Trophoblast cell (in vitro differentiated cells and primary cell): Measurements from ENCODE around the gene ZNHIT6.

Experiments
- DNase-seq, 2 donors: peaks; one replicate each; pipeline ENCODE4 v3.0.0-alpha.2; 2016
- H2AFZ ChIP-seq: 2 replicates; pipeline ENCODE4 v1.6.1; 2013; ENCODE audit warnings: low read length, moderate library complexity, mild to moderate bottlenecking; ENCODE audit not compliant: insufficient read depth, poor library complexity
- H2AK5ac ChIP-seq: 2 replicates; pipeline ENCODE4 v1.6.1; 2013; ENCODE audit warnings: mild to moderate bottlenecking, low read length
- H2BK120ac ChIP-seq: 2 replicates; pipeline ENCODE4 v1.6.1; 2013; ENCODE audit warnings: low read length, mild to moderate bottlenecking, moderate library complexity; ENCODE audit not compliant: insufficient read depth, poor library complexity
- H2BK12ac ChIP-seq: 2 replicates; pipeline ENCODE4 v1.6.1; 2013; ENCODE audit warnings: mild to moderate bottlenecking, low read length, moderate library complexity
- H2BK5ac ChIP-seq: 2 replicates; pipeline ENCODE4 v1.6.1; 2013; ENCODE audit warnings: low read length, low read depth, moderate library complexity, mild to moderate bottlenecking; ENCODE audit not compliant: poor library complexity
- H3K14ac ChIP-seq: 2 replicates; pipeline ENCODE4 v1.6.1; 2013; ENCODE audit warnings: mild to moderate bottlenecking, low read length
- H3K18ac ChIP-seq: 2 replicates; pipeline ENCODE4 v1.6.1; 2013; ENCODE audit warnings: mild to moderate bottlenecking, low read length
- H3K23ac ChIP-seq: 2 replicates; pipeline ENCODE4 v1.6.1; 2013; ENCODE audit warnings: low read length
- H3K27ac ChIP-seq: 2 replicates; pipeline ENCODE4 v1.5.1; 2013; ENCODE audit warnings: low read depth, mild to moderate bottlenecking, inconsistent platforms, low read length, moderate library complexity
- H3K27me3 ChIP-seq: 2 replicates; pipeline ENCODE4 v1.6.1; 2013; ENCODE audit warnings: inconsistent platforms, mild to moderate bottlenecking, low read length, moderate library complexity; ENCODE audit not compliant: insufficient read depth
- H3K36me3 ChIP-seq, 2 experiments: 1 replicate in 1 of 2; 2 replicates in 1 of 2; pipeline ENCODE4 v1.6.1; 2013; ENCODE audit warnings: low read length in 2 of 2, mild to moderate bottlenecking in 2 of 2, moderate library complexity in 1 of 2; ENCODE audit not compliant: insufficient read depth in 2 of 2, control insufficient read depth in 1 of 2
- H3K4ac ChIP-seq: 2 replicates; pipeline ENCODE4 v1.6.1; 2013; ENCODE audit warnings: low read depth, mild to moderate bottlenecking, low read length, moderate library complexity
- H3K4me1 ChIP-seq, 2 experiments: 1 replicate in 1 of 2; 2 replicates in 1 of 2; pipeline ENCODE4 v1.6.1; 2013; ENCODE audit warnings: low read length in 2 of 2, mild to moderate bottlenecking in 2 of 2, moderate library complexity in 1 of 2; ENCODE audit not compliant: insufficient read depth in 2 of 2, control insufficient read depth in 1 of 2
- H3K4me2 ChIP-seq: 2 replicates; pipeline ENCODE4 v1.6.1; 2013; ENCODE audit warnings: inconsistent platforms, mild to moderate bottlenecking, low read length, moderate library complexity
- H3K4me3 ChIP-seq: 2 replicates; pipeline ENCODE4 v1.5.1; 2013; ENCODE audit warnings: mild to moderate bottlenecking, low read depth, low read length, inconsistent platforms
- H3K79me1 ChIP-seq: one replicate; pipeline ENCODE4 v1.6.1; 2013; ENCODE audit warnings: low read length
- H3K79me2 ChIP-seq: 2 replicates; pipeline ENCODE4 v1.6.1; 2013; ENCODE audit warnings: low read length, mild to moderate bottlenecking; ENCODE audit not compliant: control insufficient read depth, insufficient read depth, poor library complexity
- H3K9ac ChIP-seq: 2 replicates; pipeline ENCODE4 v1.6.1; 2013; ENCODE audit warnings: mild to moderate bottlenecking, low read length
- H3K9me3 ChIP-seq: 2 replicates; pipeline ENCODE4 v1.6.1; 2013; ENCODE audit warnings: low read depth, mild to moderate bottlenecking, control low read depth, inconsistent platforms, low read length; ENCODE audit not compliant: insufficient read depth
- H4K12ac ChIP-seq: 2 replicates; pipeline ENCODE4 v1.6.1; 2013; ENCODE audit warnings: low read depth, mild to moderate bottlenecking, low read length, moderate library complexity
- H4K8ac ChIP-seq: 2 replicates; pipeline ENCODE4 v1.6.1; 2013; ENCODE audit warnings: low read depth, mild to moderate bottlenecking, low read length, moderate library complexity
- H4K91ac ChIP-seq: one replicate; pipeline ENCODE4 v1.6.1; 2013; ENCODE audit warnings: low read depth, mild to moderate bottlenecking, low read length, moderate library complexity
- WGBS: extraction: QIAGEN DNeasy Blood & Tissue Kit; methylation state at CpG from one replicate; pipeline ENCODE4 v1.1.7; 2013; ENCODE audit warnings: missing lambda C conversion rate; ENCODE audit not compliant: insufficient read length, insufficient coverage; ENCODE audit errors: extremely low coverage; 5-methylcytosine and 5-hydroxymethylcytosine counted together

ZNHIT6 gene

GRCh38 chr1:85603086-85603880 lies 105.0 kb downstream of the ZNHIT6 start:
- Histone ChIP-seq H3K79me1 (peaks cover 9% of the 10 kb centered on the region), H3K9me3 (no peaks in the 10 kb centered on the region), H3K27me3 (no peaks in the 10 kb centered on the region), H4K8ac (no peak overlapping the region), H3K4me3 (no peak overlapping the region), H2BK120ac (no peak overlapping the region), H3K4me2 (no peak overlapping the region), H2AK5ac (no peak overlapping the region), H3K9ac (no peak overlapping the region), H3K79me2 (no peaks in the 10 kb centered on the region), H3K4ac (no peak overlapping the region), H3K23ac (no peak overlapping the region), H3K4me1 (peaks cover 4 to 17% of the 10 kb centered on the region in 2 experiments), H2BK12ac (no peak overlapping the region), H3K36me3 (no peaks in the 10 kb centered on the region), H4K91ac (no peak overlapping the region), H2AFZ (no peak overlapping the region), H4K12ac (no peak overlapping the region), H3K27ac (no peak overlapping the region), H2BK5ac (no peak overlapping the region), H3K18ac (no peak overlapping the region), H3K14ac (no peak overlapping the region)
- no peak for DNase-seq
- no CpG with 5 or more reads among the region's 7 CpGs for WGBS

DNA sequence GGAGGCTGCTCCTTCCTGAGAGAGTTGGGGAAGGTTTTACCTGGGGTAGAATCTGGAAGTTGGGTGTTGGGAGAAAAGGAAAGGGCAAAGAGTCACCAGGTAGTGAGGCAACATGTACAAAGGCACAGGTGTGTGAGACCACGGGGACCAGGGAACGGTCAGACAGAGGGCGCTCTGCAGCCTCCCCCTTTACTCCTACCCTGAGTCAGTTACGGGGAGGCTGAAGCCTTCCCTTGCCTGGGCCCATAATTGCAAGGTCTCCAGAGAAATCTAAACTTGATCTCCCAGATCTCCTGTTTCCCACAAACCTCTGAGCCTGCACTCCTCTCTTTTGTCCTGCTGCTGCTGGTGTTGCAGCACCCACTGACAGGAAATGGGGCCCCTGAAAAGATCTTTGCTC lies 105.7 kb downstream of the ZNHIT6 start:
- no peaks in the 10 kb centered on the region for H3K27me3 ChIP-seq
- H2BK5ac ChIP-seq, result no peak overlapping the region
- no peak overlapping the region for H3K9ac ChIP-seq
- no peak overlapping the region for H3K4me2 ChIP-seq
- H3K79me2 ChIP-seq, result no peaks in the 10 kb centered on the region
- H2AFZ ChIP-seq, result no peak overlapping the region
- no peak overlapping the region for H3K4me3 ChIP-seq
- H4K8ac ChIP-seq, result no peak overlapping the region
- H4K91ac ChIP-seq, result no peak overlapping the region
- no peak overlapping the region for H4K12ac ChIP-seq
- no peak for DNase-seq
- WGBS, result no CpG with 5 or more reads among the region's 4 CpGs
- no peak overlapping the region for H2AK5ac ChIP-seq
- no peak overlapping the region for H3K27ac ChIP-seq
- no peak overlapping the region for H3K23ac ChIP-seq
- H3K36me3 ChIP-seq, result no peaks in the 10 kb centered on the region
- H3K4me1 ChIP-seq, result peaks cover 4 to 10% of the 10 kb centered on the region in 2 experiments
- peaks cover 9% of the 10 kb centered on the region for H3K79me1 ChIP-seq
- no peak overlapping the region for H2BK12ac ChIP-seq
- no peak overlapping the region for H2BK120ac ChIP-seq
- H3K14ac ChIP-seq, result no peak overlapping the region
- H3K18ac ChIP-seq, result no peak overlapping the region
- H3K9me3 ChIP-seq, result no peaks in the 10 kb centered on the region
- no peak overlapping the region for H3K4ac ChIP-seq

DNA sequence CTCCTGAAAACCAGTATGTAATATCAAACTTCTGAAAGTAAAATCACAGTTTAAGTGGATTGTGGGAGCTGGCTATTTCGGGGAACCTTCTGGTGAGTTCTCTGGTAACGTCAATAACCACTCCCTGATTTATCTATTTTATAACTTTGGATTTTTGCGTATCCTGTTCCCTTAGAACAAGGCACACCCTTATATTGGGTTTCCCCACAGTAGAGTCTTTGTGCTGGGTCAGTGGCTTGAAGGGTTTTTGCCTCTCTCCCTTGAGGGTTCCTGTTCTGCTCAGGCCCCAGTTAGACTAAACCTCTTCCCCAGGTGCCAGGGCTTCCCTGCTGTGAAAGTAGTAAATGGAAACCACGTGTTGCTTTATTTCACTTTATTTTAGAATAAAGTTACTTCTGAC lies 106.3 kb downstream of the ZNHIT6 start:
- Histone ChIP-seq H3K9ac (no peak overlapping the region), H4K8ac (no peak overlapping the region), H3K27me3 (no peaks in the 10 kb centered on the region), H3K79me2 (no peaks in the 10 kb centered on the region), H3K36me3 (no peaks in the 10 kb centered on the region), H4K91ac (no peak overlapping the region), H3K9me3 (no peaks in the 10 kb centered on the region), H3K79me1 (peaks cover 7% of the 10 kb centered on the region), H2AK5ac (no peak overlapping the region), H3K18ac (no peak overlapping the region), H3K4me2 (no peak overlapping the region), H3K4me3 (no peak overlapping the region), H2BK120ac (no peak overlapping the region), H3K4ac (no peak overlapping the region), H3K23ac (no peak overlapping the region), H4K12ac (no peak overlapping the region), H2AFZ (no peak overlapping the region), H2BK5ac (no peak overlapping the region), H3K14ac (no peak overlapping the region), H3K4me1 (peaks cover 2 to 5% of the 10 kb centered on the region in 2 experiments), H2BK12ac (no peak overlapping the region), H3K27ac (no peak overlapping the region)
- no peak for DNase-seq
- no CpG with 5 or more reads among the region's 4 CpGs for WGBS

DNA sequence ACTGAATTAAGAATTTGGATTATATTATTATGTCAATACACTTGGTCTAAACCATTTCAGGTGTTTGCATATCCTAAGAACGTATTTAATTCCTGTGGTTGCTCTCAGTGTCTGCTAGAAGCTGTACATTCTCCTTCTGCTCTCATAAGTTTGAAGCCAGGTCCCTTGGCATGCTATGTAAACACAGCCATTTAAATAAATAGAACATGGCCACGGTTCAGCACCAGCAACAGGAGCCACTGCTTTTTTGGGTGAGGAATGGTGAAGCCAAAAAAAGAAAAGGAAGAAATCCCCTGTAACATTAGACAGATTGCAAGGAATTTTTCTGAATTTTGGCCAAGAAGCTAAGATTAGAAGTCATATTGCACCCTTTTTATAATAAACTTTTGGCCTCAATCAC lies 108.6 kb downstream of the ZNHIT6 start:
- Histone ChIP-seq H2BK5ac (no peak overlapping the region), H3K9me3 (no peaks in the 10 kb centered on the region), H2AFZ (no peak overlapping the region), H3K27ac (no peak overlapping the region), H3K4me2 (no peak overlapping the region), H3K14ac (no peak overlapping the region), H3K9ac (no peak overlapping the region), H3K23ac (no peak overlapping the region), H3K27me3 (no peaks in the 10 kb centered on the region), H3K4ac (no peak overlapping the region), H4K91ac (no peak overlapping the region), H3K79me1 (no peaks in the 10 kb centered on the region), H3K4me3 (no peak overlapping the region), H3K4me1 (no peaks in the 10 kb centered on the region), H4K8ac (no peak overlapping the region), H3K36me3 (no peaks in the 10 kb centered on the region), H2AK5ac (no peak overlapping the region), H4K12ac (no peak overlapping the region), H2BK12ac (no peak overlapping the region), H3K18ac (no peak overlapping the region), H3K79me2 (no peaks in the 10 kb centered on the region), H2BK120ac (no peak overlapping the region)
- WGBS, result no CpG with 5 or more reads among the region's 2 CpGs
- no peak for DNase-seq
